A549 treated with RU486 at 1 μM for 4 hours (cell line): ENCODE results near the gene AIMP2. TPM values are rescaled to one million over a fixed set of nuclear protein-coding genes. Genes with fewer than 3 reads are reported as not detected.

Source experiments
- total RNA-seq: library from RNA; stranded (reverse); fragments of 200-300 nt; extraction: Qiagen RNA extraction; gene quantifications from 5 replicates; pipeline ENCODE4 v1.2.3, GENCODE V29; 2022; ENCODE audit warnings: low read depth

The AIMP2 gene
- 83.0 to 98.0 TPM (median 95.2 TPM) in 5 replicates for total RNA-seq

DNA sequence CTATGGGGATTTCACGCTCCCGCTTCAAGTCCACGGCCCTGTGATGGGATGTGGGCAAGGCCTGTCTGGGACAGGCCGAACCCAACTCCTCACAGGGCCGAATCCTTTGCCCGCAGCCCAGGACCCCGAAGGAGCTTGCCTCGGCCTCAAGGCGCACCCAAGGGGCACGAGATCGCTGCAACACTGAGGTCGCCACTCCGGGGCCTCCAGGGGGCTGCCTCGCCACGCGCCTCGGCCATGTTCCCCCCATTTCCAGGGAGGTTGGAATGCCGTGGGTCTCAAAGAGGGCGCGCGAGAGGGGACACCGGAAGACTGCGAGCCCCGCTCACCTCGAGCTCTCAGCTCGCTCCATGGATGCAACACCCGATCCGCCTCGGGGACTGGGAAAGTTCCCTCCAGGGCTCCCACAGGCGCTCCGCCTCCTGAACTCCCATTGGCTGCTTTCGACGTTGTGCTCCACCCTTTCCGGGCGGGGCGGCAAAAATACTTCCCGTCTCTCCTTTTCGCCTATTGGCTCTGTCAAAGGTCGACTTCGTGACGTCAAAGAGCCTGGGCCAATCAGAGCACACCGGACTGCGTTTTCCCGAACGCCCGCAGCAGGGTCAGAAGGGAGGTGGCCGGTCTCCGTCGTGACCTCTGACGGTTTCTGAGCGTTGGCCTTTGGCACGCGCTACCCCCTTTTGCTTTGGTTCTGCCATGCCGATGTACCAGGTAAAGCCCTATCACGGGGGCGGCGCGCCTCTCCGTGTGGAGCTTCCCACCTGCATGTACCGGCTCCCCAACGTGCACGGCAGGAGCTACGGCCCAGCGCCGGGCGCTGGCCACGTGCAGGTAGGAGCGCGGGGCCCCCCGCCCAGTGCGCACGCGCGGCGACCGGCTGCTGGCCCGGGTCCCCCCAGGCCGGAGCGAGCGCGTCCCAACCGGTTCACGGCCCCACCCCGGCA, at the start of gene AIMP2, which contains the start of gene PMS2:
Gene AIMP2, plus strand, starts transcription at position 605 of the 944 bp plus-strand sequence. Its CDS starts 92 bp downstream, at position 697.
Gene PMS2, minus strand, starts transcription at position 382 of the 944 bp plus-strand sequence. Its CDS starts 30 bp downstream, at position 352.

DNA sequence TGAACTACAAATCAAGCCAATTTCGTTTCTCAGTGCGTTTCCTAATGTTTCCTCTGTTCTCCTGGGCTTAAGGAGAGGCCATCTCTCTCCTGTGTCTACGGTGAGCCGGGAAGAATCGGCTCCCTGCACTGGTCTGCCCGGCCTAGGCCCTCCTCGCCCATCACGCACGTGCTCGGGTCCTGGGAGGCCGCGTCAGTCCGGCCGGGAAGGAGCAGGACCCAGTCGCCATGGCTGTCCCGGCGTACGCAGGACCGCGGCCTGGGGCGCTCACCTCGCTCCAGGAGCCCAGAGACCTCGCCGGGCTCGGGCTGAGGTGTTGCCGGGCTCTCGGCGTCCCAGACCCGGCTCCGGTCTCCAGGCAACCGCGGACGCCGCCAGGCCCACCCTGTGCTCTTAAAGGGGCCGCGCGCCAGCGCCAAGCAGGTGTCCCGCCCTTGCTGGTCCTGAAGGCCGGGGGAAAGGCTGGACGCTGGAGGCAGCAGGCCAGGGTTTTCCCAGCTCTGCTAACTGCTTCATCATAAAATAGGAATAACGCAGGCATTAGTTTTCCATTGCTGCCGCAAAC, 38.6 kb upstream of the AIMP2 start, which contains the start of gene RSPH10B:
Gene RSPH10B, minus strand, starts transcription at position 343 of the 565 bp plus-strand sequence. CDS start 3,573 bp downstream, outside the sequence.

DNA sequence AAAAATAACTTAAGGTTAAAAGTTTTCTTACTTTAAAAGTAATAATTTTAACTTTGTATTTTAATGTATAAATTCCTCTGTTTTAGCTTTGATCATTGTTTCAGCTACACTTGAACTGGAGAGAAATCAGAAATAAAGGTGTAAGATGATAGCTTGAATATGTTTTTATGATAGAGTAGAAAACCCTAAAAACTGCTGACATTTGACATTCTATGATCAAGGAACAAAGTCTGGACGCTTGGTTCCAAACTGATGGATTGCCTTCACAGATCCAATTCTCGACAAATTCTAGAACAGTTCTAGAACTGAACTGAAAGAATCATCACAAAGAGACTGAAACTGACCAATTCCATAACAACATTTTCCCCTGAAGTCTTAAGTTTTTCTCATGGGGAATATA, 21.9 kb downstream of the AIMP2 start, which contains the start of gene ANKRD61:
Gene ANKRD61, plus strand, starts transcription at position 389 of the 400 bp plus-strand sequence. Its CDS starts 0 bp downstream, at position 389.

Other genes starting within 250 kb of the AIMP2 start
- gene RNF216, start 227.6 kb upstream of the AIMP2 start, total RNA-seq = 23.7 to 27.7 TPM (median 25.5 TPM) in 5 replicates
- gene OCM, start 128.5 kb upstream of the AIMP2 start, total RNA-seq = not detected in 5 replicates
- gene CCZ1, start 110.5 kb upstream of the AIMP2 start, total RNA-seq = 54.7 to 81.6 TPM (median 80.6 TPM) in 5 replicates
- gene RSPH10B, start 38.6 kb upstream of the AIMP2 start, total RNA-seq = 0.15 to 0.19 TPM in 2 of 5 replicates, not detected in the others
- gene PMS2, start 223 bp upstream of the AIMP2 start, total RNA-seq = 10.5 to 15.8 TPM (median 11.9 TPM) in 5 replicates
- gene ANKRD61, start 22.1 kb downstream of the AIMP2 start, total RNA-seq = 0.50 to 0.69 TPM (median 0.54 TPM) in 5 replicates
- gene EIF2AK1, start 49.9 kb downstream of the AIMP2 start, total RNA-seq = 66.9 to 81.3 TPM (median 78.8 TPM) in 5 replicates
- gene USP42, start 95.7 kb downstream of the AIMP2 start, total RNA-seq = 5.7 to 9.1 TPM (median 8.4 TPM) in 5 replicates